Measurements from ENCODE around the gene NDFIP1. TPM values are rescaled to one million over a fixed set of nuclear protein-coding genes. Genes with fewer than 3 reads are reported as not detected.

Gene NDFIP1
- polyA plus RNA-seq, 1 donor (not counting 4 experiments of a cell fraction or from before 2014, with no cell fraction given), result 38.2 TPM

DNA sequence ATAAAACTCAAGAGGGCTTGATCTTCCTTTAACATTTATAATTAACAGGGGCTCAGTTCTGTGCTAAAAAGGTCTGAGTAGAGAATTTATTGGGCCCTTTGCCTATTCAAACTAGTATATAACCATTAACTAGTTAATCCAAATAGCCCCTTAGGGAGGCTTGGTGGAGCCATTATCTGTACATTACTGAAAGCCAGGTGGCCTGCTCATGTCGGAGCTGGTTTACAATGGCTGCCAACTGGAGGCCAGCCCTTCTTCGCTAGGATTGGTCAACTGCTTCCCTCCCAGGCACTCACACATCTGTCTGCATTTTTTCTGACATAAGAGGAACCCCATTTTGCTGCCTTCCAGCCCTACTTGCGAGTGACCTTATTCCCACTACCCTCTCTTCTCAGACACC is 30.4 kb upstream of the NDFIP1 start:
- H3K4me3 ChIP-seq (ENCODE audit: control insufficient read depth in 2 of 3, extremely low read depth in 1 of 3, insufficient read depth in 2 of 3, low read depth in 1 of 3, low read length in 3 of 3), result no peak overlapping the region
- no peak overlapping the region for H3K27ac ChIP-seq (ENCODE audit: control insufficient read depth, insufficient read depth, low read length)
- no peak overlapping the region for H2AFZ ChIP-seq (ENCODE audit: control insufficient read depth, low read length)
- H3K9me1 ChIP-seq (ENCODE audit: control insufficient read depth, extremely low read depth, insufficient read depth, low read length), result no peaks in the 10 kb centered on the region
- no peaks in the 10 kb centered on the region for H3K79me2 ChIP-seq (ENCODE audit: control insufficient read depth, insufficient read depth, low read length)
- H3K4me2 ChIP-seq (ENCODE audit: control insufficient read depth, extremely low read depth, insufficient read depth, low read depth, low read length), result no peak overlapping the region
- DNase-seq (ENCODE audit: low read depth, low spot score) (no peak), FAIRE-seq (no peak)
- TF ChIP-seq EZH2 (IDR thresholded peaks at IDR 0.05; ENCODE audit: low read length), result no peak
- TF ChIP-seq, protein P1, sequence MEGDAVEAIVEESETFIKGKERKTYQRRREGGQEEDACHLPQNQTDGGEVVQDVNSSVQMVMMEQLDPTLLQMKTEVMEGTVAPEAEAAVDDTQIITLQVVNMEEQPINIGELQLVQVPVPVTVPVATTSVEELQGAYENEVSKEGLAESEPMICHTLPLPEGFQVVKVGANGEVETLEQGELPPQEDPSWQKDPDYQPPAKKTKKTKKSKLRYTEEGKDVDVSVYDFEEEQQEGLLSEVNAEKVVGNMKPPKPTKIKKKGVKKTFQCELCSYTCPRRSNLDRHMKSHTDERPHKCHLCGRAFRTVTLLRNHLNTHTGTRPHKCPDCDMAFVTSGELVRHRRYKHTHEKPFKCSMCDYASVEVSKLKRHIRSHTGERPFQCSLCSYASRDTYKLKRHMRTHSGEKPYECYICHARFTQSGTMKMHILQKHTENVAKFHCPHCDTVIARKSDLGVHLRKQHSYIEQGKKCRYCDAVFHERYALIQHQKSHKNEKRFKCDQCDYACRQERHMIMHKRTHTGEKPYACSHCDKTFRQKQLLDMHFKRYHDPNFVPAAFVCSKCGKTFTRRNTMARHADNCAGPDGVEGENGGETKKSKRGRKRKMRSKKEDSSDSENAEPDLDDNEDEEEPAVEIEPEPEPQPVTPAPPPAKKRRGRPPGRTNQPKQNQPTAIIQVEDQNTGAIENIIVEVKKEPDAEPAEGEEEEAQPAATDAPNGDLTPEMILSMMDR (optimal IDR thresholded peaks at IDR 0.05 in 1 of 3, IDR thresholded peaks at IDR 0.05 in 1 of 3, conservative IDR thresholded peaks at IDR 0.05 in 1 of 3; ENCODE audit: extremely low read depth in 1 of 3, insufficient read depth in 2 of 3, low read length in 3 of 3), result no peak
- dilution Hi-C loops (cut with MboI; ENCODE audit: extremely low pct_ligation_motif_present, low sequenced_read_pairs), result no loop called here
- no peaks in the 10 kb centered on the region for H3K27me3 ChIP-seq (ENCODE audit: control insufficient read depth, extremely low read depth, insufficient read depth, low read length)
- no peak overlapping the region for H3K9ac ChIP-seq (ENCODE audit: control insufficient read depth, extremely low read depth, insufficient read depth, low read length)
- H3K9me3 ChIP-seq (ENCODE audit: control insufficient read depth, low read depth, low read length), result no peaks in the 10 kb centered on the region
- H3K4me1 ChIP-seq (ENCODE audit: control insufficient read depth, extremely low read depth, insufficient read depth, low read length), result no peaks in the 10 kb centered on the region
- H4K20me1 ChIP-seq (ENCODE audit: control insufficient read depth, extremely low read depth, insufficient read depth, low read length), result no peaks in the 10 kb centered on the region
- H3K36me3 ChIP-seq (ENCODE audit: control insufficient read depth in 2 of 2, extremely low read depth in 1 of 2, insufficient read depth in 2 of 2, low read length in 2 of 2), result no peaks in the 10 kb centered on the region

DNA sequence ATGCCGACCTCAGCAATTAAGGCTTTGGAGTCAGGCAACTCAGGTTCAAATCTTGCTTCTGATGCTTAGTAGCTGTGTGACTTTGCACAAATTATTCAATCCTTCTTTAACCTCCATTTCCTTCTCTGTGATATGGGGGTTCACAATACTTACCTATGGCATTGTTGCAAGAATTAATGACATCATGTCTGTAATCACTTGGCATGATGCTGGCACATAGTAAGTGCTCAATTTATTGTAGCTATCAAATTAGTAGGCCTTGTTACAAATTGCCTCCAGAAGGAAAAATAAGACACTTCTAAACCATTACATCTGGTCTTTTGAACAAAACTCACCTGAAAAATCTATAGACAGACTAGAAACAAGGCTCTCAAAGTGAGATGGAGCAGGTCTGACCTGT is 29.9 kb upstream of the NDFIP1 start:
- dilution Hi-C loops (cut with MboI; ENCODE audit: extremely low pct_ligation_motif_present, low sequenced_read_pairs), result no loop called here
- no peaks in the 10 kb centered on the region for H3K79me2 ChIP-seq (ENCODE audit: control insufficient read depth, insufficient read depth, low read length)
- no peak overlapping the region for H3K9ac ChIP-seq (ENCODE audit: control insufficient read depth, extremely low read depth, insufficient read depth, low read length)
- H3K4me3 ChIP-seq (ENCODE audit: control insufficient read depth in 2 of 3, extremely low read depth in 1 of 3, insufficient read depth in 2 of 3, low read depth in 1 of 3, low read length in 3 of 3), result no peak overlapping the region
- FAIRE-seq (no peak), DNase-seq (ENCODE audit: low read depth, low spot score) (no peak)
- H3K27me3 ChIP-seq (ENCODE audit: control insufficient read depth, extremely low read depth, insufficient read depth, low read length), result no peaks in the 10 kb centered on the region
- H3K4me2 ChIP-seq (ENCODE audit: control insufficient read depth, extremely low read depth, insufficient read depth, low read depth, low read length), result no peak overlapping the region
- TF ChIP-seq, protein P1 (optimal IDR thresholded peaks at IDR 0.05 in 1 of 3, IDR thresholded peaks at IDR 0.05 in 1 of 3, conservative IDR thresholded peaks at IDR 0.05 in 1 of 3; ENCODE audit: extremely low read depth in 1 of 3, insufficient read depth in 2 of 3, low read length in 3 of 3), result no peak
- TF ChIP-seq EZH2 (IDR thresholded peaks at IDR 0.05; ENCODE audit: low read length), result no peak
- peaks cover 2% of the 10 kb centered on the region for H3K9me1 ChIP-seq (ENCODE audit: control insufficient read depth, extremely low read depth, insufficient read depth, low read length)
- no peak overlapping the region for H3K27ac ChIP-seq (ENCODE audit: control insufficient read depth, insufficient read depth, low read length)
- H3K36me3 ChIP-seq (ENCODE audit: control insufficient read depth in 2 of 2, extremely low read depth in 1 of 2, insufficient read depth in 2 of 2, low read length in 2 of 2), result no peaks in the 10 kb centered on the region
- no peaks in the 10 kb centered on the region for H4K20me1 ChIP-seq (ENCODE audit: control insufficient read depth, extremely low read depth, insufficient read depth, low read length)
- H3K9me3 ChIP-seq (ENCODE audit: control insufficient read depth, low read depth, low read length), result no peaks in the 10 kb centered on the region
- H2AFZ ChIP-seq (ENCODE audit: control insufficient read depth, low read length), result no peak overlapping the region
- no peaks in the 10 kb centered on the region for H3K4me1 ChIP-seq (ENCODE audit: control insufficient read depth, extremely low read depth, insufficient read depth, low read length)
